Kidney capillary endothelial cell (primary cell): ENCODE results near the gene UQCC3.
"Not testable (repeated sequence)": the region's sequence is repeated elsewhere in the genome, so short reads cannot be mapped to it uniquely, and the experiment has no call there.

Experiments
- DNase-seq: peaks from one replicate; pipeline ENCODE4 v3.0.0-alpha.2; 2018; ENCODE audit warnings: low spot score

The UQCC3 gene

GRCh38 chr11:62665599-62666258 is 5.7 kb upstream of the UQCC3 start:
- DNase-seq, result no peak

GRCh38 chr11:62666259-62666926 is 5.1 kb upstream of the UQCC3 start:
- DNase-seq, result no peak

DNA sequence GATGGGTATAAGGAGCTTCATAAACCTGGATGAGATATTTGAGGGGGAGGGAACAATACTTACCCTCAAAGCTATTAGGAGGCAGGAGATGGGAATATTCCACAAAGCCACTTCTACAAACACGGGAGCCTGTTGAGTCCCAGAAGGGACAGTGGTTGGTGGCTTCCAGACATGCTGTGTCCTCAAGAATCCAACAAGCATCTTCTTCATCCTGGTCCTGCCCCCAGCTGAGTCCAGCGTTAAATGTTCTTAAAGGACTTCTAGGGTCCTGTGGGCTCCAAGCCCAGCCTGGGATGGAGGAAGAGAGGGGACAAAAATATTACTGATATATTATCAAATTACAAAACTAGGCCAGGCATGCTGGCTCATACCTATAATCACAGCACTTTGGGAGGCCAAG is 4.0 kb upstream of the UQCC3 start:
- DNase-seq, result no peak

DNA sequence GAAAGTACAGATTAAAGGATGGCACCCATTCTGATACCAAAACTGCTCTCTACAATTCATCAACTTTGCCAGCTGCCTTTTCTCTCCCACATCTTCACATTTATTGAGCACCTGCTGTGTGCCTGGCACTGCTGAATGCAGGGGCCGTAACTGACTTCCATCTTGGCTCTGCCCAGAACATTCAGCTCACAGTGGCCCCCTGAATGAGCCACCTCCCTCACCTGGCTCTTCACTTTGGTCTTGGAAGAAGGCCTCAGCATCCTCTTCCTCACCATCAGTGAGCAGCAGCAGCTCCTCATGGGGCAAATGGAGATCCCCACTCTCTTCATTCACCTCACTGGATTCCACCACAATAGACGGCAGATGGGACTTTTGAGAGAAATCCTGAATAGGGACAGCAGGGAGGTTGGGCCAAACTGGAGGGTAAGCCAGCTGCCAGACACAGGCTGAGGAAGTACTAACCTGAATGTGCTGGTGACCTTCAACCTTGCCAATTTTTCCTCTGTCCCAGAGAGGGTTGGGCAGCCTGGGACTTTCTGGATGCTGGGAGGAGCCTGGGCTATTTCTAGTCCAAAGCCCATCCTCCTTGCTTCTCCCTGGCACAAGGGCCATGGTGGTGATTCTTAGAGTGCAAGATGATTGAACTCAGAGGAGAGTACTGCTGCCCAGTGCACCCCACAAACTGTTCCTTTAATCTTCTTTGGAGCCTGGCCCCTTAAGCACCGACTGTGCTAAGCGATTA is 1.9 kb upstream of the UQCC3 start:
- no peak for DNase-seq

DNA sequence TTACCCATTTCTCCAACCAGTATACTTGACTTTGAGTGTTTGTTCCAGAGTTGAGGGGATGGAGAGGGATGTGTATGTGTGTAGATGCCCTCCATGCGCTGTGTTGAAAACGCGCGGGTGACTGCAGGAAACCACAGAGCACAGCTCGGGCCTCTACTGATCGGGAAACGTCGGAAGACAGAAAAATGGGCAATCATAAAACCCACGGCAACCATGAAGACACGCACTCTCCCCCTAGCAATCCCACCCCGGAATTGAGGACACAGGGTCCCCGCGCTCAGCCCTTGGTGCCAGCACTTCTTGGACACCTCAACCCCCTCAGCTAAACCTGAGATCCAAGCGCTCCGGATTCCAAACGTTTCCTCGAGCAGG is 251 bp upstream of the UQCC3 start:
- DNase-seq, result no peak

GRCh38 chr11:62673196-62673525 is 1.7 kb downstream of the UQCC3 start:
- no peak for DNase-seq

GRCh38 chr11:62675415-62675814 is 3.9 kb downstream of the UQCC3 start:
- DNase-seq, result not testable (repeated sequence)

- no peak for DNase-seq
Measured at GRCh38 chr11:62676698-62677097, 5.2 kb downstream of the UQCC3 start.

DNA sequence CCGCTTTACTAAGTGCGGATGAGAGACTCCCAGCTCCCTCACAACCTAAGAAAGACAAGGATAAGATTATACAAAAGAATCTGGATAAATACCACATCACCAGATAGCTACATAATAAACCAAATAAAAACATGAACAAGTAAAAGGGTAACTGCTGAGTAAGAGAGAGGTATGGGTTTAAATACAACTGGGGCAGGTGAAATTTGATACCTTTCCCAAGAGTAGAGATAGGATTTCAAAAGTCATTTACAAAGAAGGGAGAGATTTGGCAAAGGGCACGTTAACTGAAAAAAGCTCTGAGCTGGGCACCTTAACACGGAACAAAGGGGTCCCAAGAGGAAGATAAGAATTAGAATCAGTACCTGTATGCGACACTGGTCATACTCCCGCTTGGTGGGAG is 5.7 kb downstream of the UQCC3 start:
- no peak for DNase-seq

DNA sequence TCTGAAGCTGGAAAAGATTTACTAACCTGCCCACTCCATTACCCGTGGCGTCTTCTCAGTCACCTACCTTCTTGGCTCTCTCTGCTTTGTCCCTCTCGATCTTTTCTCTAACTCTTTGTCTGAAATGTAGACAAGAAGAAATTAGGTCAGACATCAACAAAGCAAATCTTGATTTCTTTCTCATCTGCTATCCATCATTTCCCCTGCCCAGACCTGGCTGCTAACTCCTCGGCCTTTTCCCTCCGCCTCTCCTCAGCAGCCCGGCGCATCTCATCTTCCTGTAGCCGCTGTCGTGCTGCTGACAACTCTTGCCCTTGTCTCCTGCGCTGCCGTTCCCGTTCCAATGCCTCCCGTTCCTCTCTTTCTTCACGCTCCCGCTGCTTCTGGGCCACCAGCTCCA is 6.2 kb downstream of the UQCC3 start:
- no peak for DNase-seq

DNA sequence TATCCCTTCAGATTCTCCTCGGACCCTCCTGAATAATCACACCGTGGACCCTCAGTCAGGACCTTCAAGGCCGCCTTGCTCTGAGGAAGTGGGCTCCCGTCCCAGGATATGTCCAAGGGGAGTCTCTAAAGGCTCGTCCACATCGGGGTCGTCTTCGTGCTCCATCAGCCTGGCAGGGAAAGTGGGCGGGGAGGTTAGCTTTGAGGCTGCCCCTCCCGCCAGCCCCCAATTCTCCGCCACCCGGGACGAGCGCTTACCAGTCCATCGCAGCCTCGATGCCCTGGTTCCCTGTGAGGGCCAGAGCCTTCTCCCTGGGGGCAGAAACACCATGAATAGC is 6.9 kb downstream of the UQCC3 start:
- no peak for DNase-seq

- DNase-seq, result peak; percentile 86
Measured at GRCh38 chr11:62678770-62679696, 7.6 kb downstream of the UQCC3 start, which contains the start of gene UBXN1. UBXN1 (minus strand) TSS chr11:62679073; CDS start chr11:62678923, 150 bp downstream.

- DNase-seq, result peak; percentile 54
Measured at GRCh38 chr11:62680825-62681240, 9.4 kb downstream of the UQCC3 start.

DNA sequence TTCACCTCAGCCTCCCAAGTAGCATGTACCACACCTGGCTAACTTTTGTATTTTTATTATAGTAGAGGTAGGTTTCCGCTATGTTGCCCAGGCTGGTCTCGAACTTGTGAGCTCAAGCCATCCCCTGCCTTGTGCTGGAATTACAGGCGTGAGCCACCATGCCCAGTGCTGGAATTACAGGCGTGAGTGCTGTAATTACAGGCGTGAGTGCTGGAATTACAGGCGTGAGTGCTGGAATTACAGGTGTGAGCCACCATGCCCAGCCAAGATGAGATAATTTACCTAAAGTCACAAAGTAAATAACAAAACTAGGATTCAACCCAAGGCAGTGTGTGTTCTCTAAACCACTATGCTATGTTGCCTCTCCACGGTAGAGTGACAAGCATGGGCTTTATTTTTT is 11.0 kb downstream of the UQCC3 start:
- no peak for DNase-seq

DNA sequence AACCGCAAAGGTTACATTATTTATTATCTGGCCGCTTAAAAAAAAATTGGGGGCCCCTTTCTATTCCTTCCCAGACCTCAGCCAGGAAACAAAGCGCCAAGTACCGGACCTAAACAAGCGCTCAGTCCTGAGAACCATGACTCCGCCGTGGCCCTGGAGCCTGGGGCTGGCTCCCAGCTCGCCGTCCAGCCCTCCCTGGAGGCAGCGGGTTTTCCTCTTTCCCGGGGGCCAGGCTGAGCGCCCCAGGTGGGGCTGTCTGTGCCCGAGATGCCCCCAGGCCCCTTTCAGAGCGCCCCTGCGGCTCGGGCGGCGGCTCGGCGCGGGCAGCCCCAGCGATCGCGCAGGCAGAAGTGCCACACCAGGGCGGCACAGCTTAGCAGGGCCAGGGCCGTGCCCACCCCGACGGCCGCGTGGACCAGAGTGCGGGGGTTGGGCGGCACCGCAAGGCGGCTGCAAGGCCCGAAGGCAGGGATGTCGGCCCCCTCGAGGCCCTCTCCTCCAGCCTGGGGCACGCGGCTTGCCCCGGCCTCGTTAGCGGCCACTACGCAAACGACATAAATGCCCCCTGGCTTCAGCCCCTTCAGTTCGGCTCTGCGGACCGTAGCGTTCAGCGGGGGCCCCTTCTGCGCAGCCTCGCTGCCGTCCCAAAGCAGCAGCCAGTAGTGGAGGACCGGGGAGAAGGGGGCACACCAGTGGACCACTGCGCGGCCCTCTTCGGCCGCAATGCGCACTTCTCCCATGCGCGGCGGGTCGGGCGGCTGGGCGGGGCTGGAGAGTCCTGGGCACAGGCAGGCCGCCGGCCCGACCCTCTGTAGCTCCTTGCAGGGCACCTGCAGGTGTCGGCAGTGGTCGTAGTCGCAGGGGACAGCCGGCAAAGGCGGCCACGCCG is 16.3 kb downstream of the UQCC3 start:
- no peak for DNase-seq

DNA sequence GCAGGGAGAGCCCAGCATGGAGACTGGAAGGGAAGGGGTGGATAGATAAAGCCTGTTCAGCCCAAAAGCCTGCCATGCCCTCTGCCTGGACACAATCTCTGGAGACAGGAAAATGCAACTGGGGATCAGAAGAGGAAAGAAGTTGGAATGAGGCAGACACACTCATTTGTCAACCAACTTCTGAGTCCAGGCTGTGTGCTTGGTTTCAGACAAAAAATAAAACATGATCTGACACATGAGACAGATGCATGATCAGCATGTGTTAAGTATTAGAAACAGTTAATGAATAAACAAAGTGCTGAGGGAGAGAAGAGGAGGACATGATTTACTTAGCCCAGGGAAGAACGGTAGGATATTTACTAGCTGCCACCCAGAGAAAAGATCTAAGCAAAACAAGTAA is 17.0 kb downstream of the UQCC3 start:
- no peak for DNase-seq

- DNase-seq, result no peak
Measured at GRCh38 chr11:62689421-62690183, 18.1 kb downstream of the UQCC3 start, which contains the start of gene LRRN4CL. LRRN4CL (minus strand) TSS chr11:62689530; CDS start chr11:62688508, 1,022 bp downstream.

GRCh38 chr11:62693624-62694023 is 22.2 kb downstream of the UQCC3 start:
- DNase-seq, result not testable (repeated sequence)

DNA sequence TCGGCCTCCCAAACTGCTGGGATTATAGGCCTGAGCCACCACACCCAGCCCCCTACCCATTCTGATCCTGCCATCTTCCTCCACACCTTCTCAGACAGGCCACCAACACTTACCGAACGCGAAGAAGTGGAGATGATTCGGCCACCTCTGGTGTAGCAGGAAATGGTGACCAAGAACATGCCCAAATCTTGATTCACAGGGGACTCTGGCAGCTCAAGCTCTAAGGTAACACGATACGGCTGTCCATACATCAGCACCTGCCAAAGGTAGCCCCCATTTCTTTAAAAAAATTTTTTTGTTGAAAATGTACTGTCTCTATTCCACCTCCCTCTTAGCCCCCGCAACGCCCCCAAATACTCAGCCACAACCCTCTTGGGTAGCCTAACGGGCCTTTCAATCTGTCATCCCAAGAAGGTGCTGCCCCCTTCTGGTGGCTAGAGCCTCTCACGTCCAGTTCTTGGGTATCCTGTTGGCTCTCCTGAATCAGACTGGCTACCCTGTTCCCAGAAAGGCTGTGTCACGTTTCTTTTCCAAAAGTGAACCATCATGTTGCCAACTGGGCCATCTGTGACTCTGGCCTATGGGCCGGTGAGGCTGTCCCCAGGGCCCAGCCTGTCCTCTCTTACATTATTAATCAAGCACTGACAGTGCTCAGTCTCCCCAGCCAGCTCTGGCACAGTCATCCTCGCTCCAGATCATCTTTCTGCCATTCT is 23.1 kb downstream of the UQCC3 start:
- DNase-seq, result peak; percentile 67

- DNase-seq, result no peak
Measured at GRCh38 chr11:62702246-62702645, 30.8 kb downstream of the UQCC3 start.
